NOMO-1 treated with dmso at 0.1 percent for 144 hours (cell line): ENCODE data around the gene REM2.
A peak's percentile ranks its signal among the peaks of the same experiment; 100 is the strongest.
"Not testable (repeated sequence)": the region's sequence is repeated elsewhere in the genome, so short reads cannot be mapped to it uniquely, and the experiment has no call there.

Experiments used
- DNase-seq: peaks from one replicate; lab custom pipeline; 2025; ENCODE audit not compliant: unreplicated experiment; lab: John Stamatoyannopoulos, UW

The REM2 gene

GRCh38 chr14:22896356-22896755 lies 13.3 kb downstream of the REM2 start:
- DNase-seq, result no peak

GRCh38 chr14:22896760-22897159 lies 13.7 kb downstream of the REM2 start:
- no peak for DNase-seq

GRCh38 chr14:22897357-22897756 lies 14.3 kb downstream of the REM2 start:
- DNase-seq, result no peak

GRCh38 chr14:22898302-22899090 lies 15.5 kb downstream of the REM2 start:
- DNase-seq, result no peak

- DNase-seq, result no peak
Measured at GRCh38 chr14:22900081-22900799, 17.2 kb downstream of the REM2 start.

GRCh38 chr14:22901799-22902198 lies 18.8 kb downstream of the REM2 start:
- DNase-seq, result no peak

- no peak for DNase-seq
Measured at GRCh38 chr14:22903742-22904087, 20.7 kb downstream of the REM2 start.

- no peak for DNase-seq
Measured at GRCh38 chr14:22905627-22906026, 22.6 kb downstream of the REM2 start.

- no peak for DNase-seq
Measured at GRCh38 chr14:22906073-22906472, 23.1 kb downstream of the REM2 start.

- DNase-seq, result no peak
Measured at GRCh38 chr14:22907429-22907828, 24.4 kb downstream of the REM2 start.

- peak; percentile 61 for DNase-seq
Measured at GRCh38 chr14:22908601-22909000, 25.6 kb downstream of the REM2 start.

- no peak for DNase-seq
Measured at GRCh38 chr14:22910916-22911315, 27.9 kb downstream of the REM2 start.

GRCh38 chr14:22914836-22915235 lies 31.8 kb downstream of the REM2 start:
- DNase-seq, result not testable (repeated sequence)

- peak; percentile 71 for DNase-seq
Measured at GRCh38 chr14:22915886-22916521, 33.0 kb downstream of the REM2 start.

GRCh38 chr14:22918804-22919600 lies 36.0 kb downstream of the REM2 start, which contains the start of gene RBM23:
TSS of gene RBM23 (minus strand) at chr14:22919149.
- peak; percentile 98 for DNase-seq

- DNase-seq, result no peak
Measured at GRCh38 chr14:22919601-22919921, 36.5 kb downstream of the REM2 start.

- DNase-seq, result no peak
Measured at GRCh38 chr14:22920697-22921096, 37.7 kb downstream of the REM2 start.

GRCh38 chr14:22922294-22922693 lies 39.3 kb downstream of the REM2 start:
- DNase-seq, result no peak

- DNase-seq, result no peak
Measured at GRCh38 chr14:22923746-22924145, 40.7 kb downstream of the REM2 start.

GRCh38 chr14:22925513-22925912 lies 42.5 kb downstream of the REM2 start:
- no peak for DNase-seq

- no peak for DNase-seq
Measured at GRCh38 chr14:22926316-22926715, 43.3 kb downstream of the REM2 start.
